GM06990 (cell line): ENCODE results near the gene PFKFB4.

Experiments used
- DNase-seq: peaks from one replicate; pipeline ENCODE4 v3.0.0-alpha.2; 2011; ENCODE audit not compliant: insufficient read length; ENCODE audit errors: extremely low read depth
- H3K27me3 ChIP-seq: replicated peaks from 2 replicates; pipeline ENCODE4 v1.6.0; 2011; ENCODE audit warnings: low read length; ENCODE audit not compliant: control insufficient read depth, insufficient read depth
- H3K36me3 ChIP-seq: 2 replicates; pipeline ENCODE4 v1.5.1; 2011; ENCODE audit warnings: low read length; ENCODE audit not compliant: control insufficient read depth, insufficient read depth
- H3K4me3 ChIP-seq: replicated peaks from 2 replicates; pipeline ENCODE4 v1.5.1; 2011; ENCODE audit warnings: low read depth, mild to moderate bottlenecking, control low read depth, low read length
- TF ChIP-seq, protein P1 (sequence below): IDR thresholded peaks from 2 replicates; pipeline ENCODE4 v1.5.1; 2011; ENCODE audit warnings: low read length, control low read depth, mild to moderate bottlenecking, inconsistent platforms; ENCODE audit not compliant: insufficient read depth, poor library complexity, severe bottlenecking

The PFKFB4 gene

DNA sequence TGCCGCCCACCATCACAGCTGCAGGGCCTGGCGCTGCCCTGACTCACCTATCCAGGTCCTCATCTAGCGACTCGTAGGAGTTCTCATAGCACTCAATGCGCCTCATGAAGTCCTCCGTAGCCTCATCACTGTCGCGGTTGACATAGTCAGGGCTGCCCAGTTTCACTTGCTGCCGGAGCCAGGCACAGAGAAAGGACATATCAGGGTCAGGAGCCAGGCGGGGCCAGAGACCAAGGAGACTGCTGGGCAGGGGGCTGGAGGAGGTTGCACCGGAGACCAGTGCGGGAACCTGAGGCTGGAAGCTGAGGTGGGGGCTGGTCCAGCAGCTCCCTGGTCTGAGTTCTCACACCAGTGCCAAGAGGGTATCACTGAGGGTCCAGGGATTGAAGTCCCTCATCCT lies 18.2 kb downstream of the PFKFB4 start:
- H3K27me3 ChIP-seq: no peaks in the 10 kb centered on the region
- no peak overlapping the region for H3K4me3 ChIP-seq
- no peak for DNase-seq
- TF ChIP-seq, protein P1, sequence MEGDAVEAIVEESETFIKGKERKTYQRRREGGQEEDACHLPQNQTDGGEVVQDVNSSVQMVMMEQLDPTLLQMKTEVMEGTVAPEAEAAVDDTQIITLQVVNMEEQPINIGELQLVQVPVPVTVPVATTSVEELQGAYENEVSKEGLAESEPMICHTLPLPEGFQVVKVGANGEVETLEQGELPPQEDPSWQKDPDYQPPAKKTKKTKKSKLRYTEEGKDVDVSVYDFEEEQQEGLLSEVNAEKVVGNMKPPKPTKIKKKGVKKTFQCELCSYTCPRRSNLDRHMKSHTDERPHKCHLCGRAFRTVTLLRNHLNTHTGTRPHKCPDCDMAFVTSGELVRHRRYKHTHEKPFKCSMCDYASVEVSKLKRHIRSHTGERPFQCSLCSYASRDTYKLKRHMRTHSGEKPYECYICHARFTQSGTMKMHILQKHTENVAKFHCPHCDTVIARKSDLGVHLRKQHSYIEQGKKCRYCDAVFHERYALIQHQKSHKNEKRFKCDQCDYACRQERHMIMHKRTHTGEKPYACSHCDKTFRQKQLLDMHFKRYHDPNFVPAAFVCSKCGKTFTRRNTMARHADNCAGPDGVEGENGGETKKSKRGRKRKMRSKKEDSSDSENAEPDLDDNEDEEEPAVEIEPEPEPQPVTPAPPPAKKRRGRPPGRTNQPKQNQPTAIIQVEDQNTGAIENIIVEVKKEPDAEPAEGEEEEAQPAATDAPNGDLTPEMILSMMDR: no peak
- no peaks in the 10 kb centered on the region; the same call in 1 of the 2 replicates for H3K36me3 ChIP-seq

DNA sequence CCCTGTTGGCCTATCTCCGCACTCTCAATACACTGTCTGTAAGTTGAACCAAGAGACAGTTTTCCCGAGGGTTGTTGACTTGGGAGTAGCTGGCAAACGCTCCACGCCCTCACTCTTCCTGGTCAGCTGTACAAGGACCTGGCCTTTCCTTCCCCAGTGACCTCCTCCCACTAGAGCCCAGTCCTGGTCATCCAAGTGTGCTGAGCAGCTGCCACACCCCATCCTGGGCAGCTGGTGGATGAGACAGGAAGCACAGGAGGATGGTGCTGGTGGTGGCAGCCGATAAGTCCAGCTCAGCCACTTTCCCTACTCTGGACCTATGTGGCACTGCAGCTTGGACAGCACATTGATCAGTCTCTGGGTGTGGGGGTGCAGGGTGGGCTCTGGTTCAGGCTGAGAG lies 19.8 kb downstream of the PFKFB4 start:
- Histone ChIP-seq H3K36me3 (no peaks in the 10 kb centered on the region; the same call in 1 of the 2 replicates), H3K27me3 (no peaks in the 10 kb centered on the region), H3K4me3 (no peak overlapping the region)
- TF ChIP-seq, protein P1: no peak
- DNase-seq: no peak

DNA sequence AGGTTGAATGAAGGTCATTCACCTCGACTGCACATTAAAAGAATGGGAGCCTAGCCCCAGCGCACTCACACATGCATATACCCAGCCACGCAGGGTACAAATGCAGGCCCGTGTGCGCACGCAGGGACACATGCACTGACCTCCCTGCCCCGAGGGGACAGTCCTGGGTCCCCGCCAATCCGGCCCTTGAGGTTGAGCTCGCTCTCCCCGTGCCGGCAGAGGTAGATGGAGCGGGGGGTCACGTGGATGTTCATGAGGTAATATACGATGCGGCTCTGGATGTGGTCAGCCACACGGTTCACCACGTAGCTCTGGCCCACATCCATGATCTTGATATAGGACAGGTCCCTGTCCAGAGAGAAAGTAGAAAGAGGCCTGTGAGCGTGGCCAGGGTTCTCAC lies 20.5 kb downstream of the PFKFB4 start:
- no peak for DNase-seq
- H3K36me3 ChIP-seq: no peaks in the 10 kb centered on the region; the same call in 1 of the 2 replicates

DNA sequence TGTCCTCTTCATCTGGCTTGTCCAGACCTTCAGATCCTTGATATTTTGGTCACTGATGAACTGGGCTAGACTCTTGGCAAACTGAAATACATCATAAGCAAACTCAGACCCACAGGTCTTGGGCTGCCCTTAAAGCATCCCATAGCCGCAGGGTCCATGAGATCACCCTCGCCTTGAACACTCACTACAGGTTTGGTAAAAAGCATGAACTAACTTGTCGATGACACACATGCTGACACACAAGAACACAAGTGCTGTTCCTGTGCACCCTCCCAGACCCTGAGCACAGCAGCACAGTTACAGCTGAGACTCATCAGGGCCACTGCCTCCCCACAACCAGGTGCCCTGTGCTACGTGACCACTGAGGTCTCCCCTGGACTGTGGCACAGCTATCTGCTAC lies 21.0 kb downstream of the PFKFB4 start:
- Histone ChIP-seq H3K27me3 (no peaks in the 10 kb centered on the region), H3K36me3 (no peaks in the 10 kb centered on the region; the same call in 1 of the 2 replicates), H3K4me3 (no peak overlapping the region)
- TF ChIP-seq, protein P1: no peak
- no peak for DNase-seq

More for the DNA sequence above, 20.5 kb downstream of the PFKFB4 start:
- TF ChIP-seq, protein P1: no peak
- no peaks in the 10 kb centered on the region for H3K27me3 ChIP-seq
- H3K4me3 ChIP-seq: no peak overlapping the region

DNA sequence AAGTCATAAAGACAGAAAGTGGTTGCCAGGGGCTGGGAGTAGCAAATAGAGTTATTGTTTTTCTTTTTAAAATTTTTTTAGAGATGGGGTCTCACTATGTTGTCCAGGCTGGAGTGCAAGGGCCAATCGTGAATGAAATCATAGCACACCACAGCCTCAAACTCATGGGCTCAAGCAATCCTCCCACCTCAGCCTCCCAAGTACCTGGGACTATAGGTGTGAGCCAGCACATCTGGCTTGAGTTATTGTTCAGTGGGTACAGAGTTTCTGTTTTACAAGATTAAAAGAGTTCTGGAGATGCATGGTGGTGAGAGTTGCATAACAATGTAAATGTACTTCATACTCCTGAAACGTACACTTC lies 23.6 kb downstream of the PFKFB4 start:
- TF ChIP-seq, protein P1: no peak
- Histone ChIP-seq H3K27me3 (no peaks in the 10 kb centered on the region), H3K36me3 (no peaks in the 10 kb centered on the region; the same call in 1 of the 2 replicates), H3K4me3 (no peak overlapping the region)
- no peak for DNase-seq
